Measurements from ENCODE around the gene ACSBG1.

- TF ChIP-seq CTCF (IDR thresholded peaks at IDR 0.05) = no peak
- TF ChIP-seq POLR2A (IDR thresholded peaks at IDR 0.05) = no peak
- TF ChIP-seq EP300 (IDR thresholded peaks at IDR 0.05) = no peak
Observed at GRCh38 chr15:78157203-78157602, 77.2 kb downstream of the ACSBG1 start.

Measured in tibial nerve (tissue), 4 donors.